ENCODE results near the gene MARCHF2. TPM values are rescaled to one million over a fixed set of nuclear protein-coding genes. Genes with fewer than 3 reads are reported as not detected.

The MARCHF2 gene
- total RNA-seq, 1 experiment from 2014 or later: 58.7 TPM

GRCh38 chr19:8396563-8397203, 16.4 kb upstream of the MARCHF2 start:
- Histone ChIP-seq H3F3A (ENCODE audit: low read length, unreplicated experiment) (no peaks in the 10 kb centered on the region), H3K9me3 (ENCODE audit: low read length) (no peaks in the 10 kb centered on the region), H2AFZ (ENCODE audit: low read length) (no peak overlapping the region), H3K9ac (ENCODE audit: low read length) (no peak overlapping the region), H3K27me3 (ENCODE audit: low read length) (no peaks in the 10 kb centered on the region), H3K79me2 (ENCODE audit: low read length) (peaks cover 61% of the 10 kb centered on the region), H4K20me1 (ENCODE audit: low read length) (peaks cover 41% of the 10 kb centered on the region), H3K4me3 (ENCODE audit: low read length) (no peak overlapping the region), H3K4me1 (ENCODE audit: insufficient read depth, low read length) (peaks cover 9% of the 10 kb centered on the region), H3K4me2 (ENCODE audit: low read length) (no peak overlapping the region), H3K9me2 (replicated peaks; ENCODE audit: low read length) (no peaks in the 10 kb centered on the region), H3K36me3 (ENCODE audit: low read depth, low read length) (peaks cover 5% of the 10 kb centered on the region; the same call in 1 of the 2 replicates), H3K27ac (ENCODE audit: low read length) (no peak overlapping the region)
- ChIA-PET CTCF (no interaction called here), POLR2A (ENCODE audit: unreplicated experiment) (no interaction called here)
- no TSS peak for BruUV-seq (replicated peaks)
- ATAC-seq (peak; percentile 56), DNase-seq (peak; percentile 72)
- TF ChIP-seq CTCF (conservative IDR thresholded peaks at IDR 0.05; ENCODE audit: low read depth, low read length) (peak; percentile 83), EZH2phosphoT487 (IDR thresholded peaks at IDR 0.05; ENCODE audit: borderline replicate concordance, low read length) (no peak), EZH2 (IDR thresholded peaks at IDR 0.05; ENCODE audit: low read length, unreplicated experiment) (no peak)
- intact Hi-C loops (cut with micrococcal nuclease): loop anchor here (1.0 kb wide), 1 partner anchor 42 kb away; no protein-coding TSS in a partner anchor

DNA sequence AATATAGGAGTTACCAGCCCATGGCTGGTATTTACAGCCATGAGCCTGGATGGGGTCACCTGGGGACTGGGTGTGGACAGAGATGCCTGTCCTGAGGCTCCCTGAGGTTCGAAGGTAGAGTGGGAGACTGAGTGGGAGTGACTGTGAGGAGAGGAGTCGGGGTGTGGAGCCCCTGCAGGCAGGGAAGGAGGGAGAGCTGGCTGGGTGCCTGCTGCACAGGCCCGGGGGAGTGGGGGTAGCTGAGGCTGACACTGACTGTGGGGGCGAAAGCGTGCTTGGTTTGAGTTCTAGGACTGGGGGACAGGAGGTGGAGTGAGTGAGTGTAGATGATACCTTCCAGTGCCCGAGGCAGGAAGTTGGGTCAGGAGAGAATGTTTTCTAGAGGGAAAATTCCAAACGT, 15.8 kb upstream of the MARCHF2 start:
- Histone ChIP-seq H3K4me2 (ENCODE audit: low read length) (no peak overlapping the region), H2AFZ (ENCODE audit: low read length) (no peak overlapping the region), H3F3A (ENCODE audit: low read length, unreplicated experiment) (no peaks in the 10 kb centered on the region), H4K20me1 (ENCODE audit: low read length) (peaks cover 36% of the 10 kb centered on the region), H3K9ac (ENCODE audit: low read length) (no peak overlapping the region), H3K4me1 (ENCODE audit: insufficient read depth, low read length) (peaks cover 9% of the 10 kb centered on the region), H3K4me3 (ENCODE audit: low read length) (no peak overlapping the region), H3K27ac (ENCODE audit: low read length) (no peak overlapping the region), H3K79me2 (ENCODE audit: low read length) (peaks cover 55% of the 10 kb centered on the region), H3K9me3 (ENCODE audit: low read length) (no peaks in the 10 kb centered on the region), H3K27me3 (ENCODE audit: low read length) (no peaks in the 10 kb centered on the region), H3K36me3 (ENCODE audit: low read depth, low read length) (peaks cover 8% of the 10 kb centered on the region; the same call in 1 of the 2 replicates), H3K9me2 (replicated peaks; ENCODE audit: low read length) (no peaks in the 10 kb centered on the region)
- BruUV-seq (replicated peaks): no TSS peak
- POLR2A ChIA-PET (ENCODE audit: unreplicated experiment): no interaction called here
- no peak for TF ChIP-seq EZH2 (IDR thresholded peaks at IDR 0.05; ENCODE audit: low read length, unreplicated experiment)
- TF ChIP-seq EZH2phosphoT487 (IDR thresholded peaks at IDR 0.05; ENCODE audit: borderline replicate concordance, low read length): no peak
- TF ChIP-seq CTCF (conservative IDR thresholded peaks at IDR 0.05; ENCODE audit: low read depth, low read length): no peak
- CTCF ChIA-PET: no interaction called here
- no peak for ATAC-seq
- DNase-seq: no peak
- intact Hi-C loops (cut with micrococcal nuclease): no loop called here

- Histone ChIP-seq H3K9ac (ENCODE audit: low read length) (no peak overlapping the region), H4K20me1 (ENCODE audit: low read length) (peaks cover 36% of the 10 kb centered on the region), H2AFZ (ENCODE audit: low read length) (no peak overlapping the region), H3K4me1 (ENCODE audit: insufficient read depth, low read length) (peaks cover 9% of the 10 kb centered on the region), H3F3A (ENCODE audit: low read length, unreplicated experiment) (no peaks in the 10 kb centered on the region), H3K36me3 (ENCODE audit: low read depth, low read length) (peaks cover 9% of the 10 kb centered on the region), H3K9me3 (ENCODE audit: low read length) (no peaks in the 10 kb centered on the region), H3K9me2 (replicated peaks; ENCODE audit: low read length) (no peaks in the 10 kb centered on the region), H3K4me3 (ENCODE audit: low read length) (no peak overlapping the region), H3K27me3 (ENCODE audit: low read length) (no peaks in the 10 kb centered on the region), H3K27ac (ENCODE audit: low read length) (no peak overlapping the region), H3K4me2 (ENCODE audit: low read length) (no peak overlapping the region), H3K79me2 (ENCODE audit: low read length) (peaks cover 49% of the 10 kb centered on the region)
- intact Hi-C loops (cut with micrococcal nuclease): no loop called here
- ATAC-seq: no peak
- CTCF ChIA-PET: interaction anchor here (0.6 kb wide), 1 partner anchor 46 kb away, joined by 3 read pairs; no protein-coding TSS in a partner anchor
- TF ChIP-seq EZH2phosphoT487 (IDR thresholded peaks at IDR 0.05; ENCODE audit: borderline replicate concordance, low read length): no peak
- no peak for TF ChIP-seq CTCF (conservative IDR thresholded peaks at IDR 0.05; ENCODE audit: low read depth, low read length)
- no peak for TF ChIP-seq EZH2 (IDR thresholded peaks at IDR 0.05; ENCODE audit: low read length, unreplicated experiment)
- DNase-seq: no peak
- BruUV-seq (replicated peaks): no TSS peak
- POLR2A ChIA-PET (ENCODE audit: unreplicated experiment): no interaction called here
Measured at GRCh38 chr19:8397746-8398310, 15.3 kb upstream of the MARCHF2 start.

Measured in PC-3 (cell line).